Thyroid gland (tissue), 4 donors: ENCODE data around the gene MDGA2. TPM values are rescaled to one million over a fixed set of nuclear protein-coding genes. Genes with fewer than 3 reads are reported as not detected.
"Not testable (repeated sequence)": the region's sequence is repeated elsewhere in the genome, so short reads cannot be mapped to it uniquely, and the experiment has no call there.

Source experiments
- DNase-seq, 2 donors: peaks; one replicate each; pipeline ENCODE4 v3.0.0-alpha.2; 2019
- H3K27ac ChIP-seq, 3 donors: fragments of 200-600 bp; sonication (generic); 1 replicate in 2 of 3; 2 replicates in 1 of 3; pipeline ENCODE4 v1.5.1; 2016 to 2019; ENCODE audit warnings: mild to moderate bottlenecking in 1 of 3, moderate library complexity in 1 of 3
- H3K27me3 ChIP-seq: fragments of 200-600 bp; sonication (generic); one replicate; pipeline ENCODE4 v1.5.1; 2019
- H3K36me3 ChIP-seq, 2 donors: fragments of 200-600 bp; sonication (generic); one replicate each; pipeline ENCODE4 v1.5.1; 2016 to 2019
- H3K4me1 ChIP-seq, 2 donors: fragments of 200-600 bp; sonication (generic); one replicate each; pipeline ENCODE4 v1.5.1; 2017 to 2019
- H3K4me3 ChIP-seq, 3 donors: fragments of 200-600 bp; sonication (generic); replicated peaks in 1 of 3; 1 replicate in 2 of 3; 2 replicates in 1 of 3; pipeline ENCODE4 v1.5.1; 2016; ENCODE audit warnings: mild to moderate bottlenecking in 1 of 3
- H3K9me3 ChIP-seq: fragments of 200-600 bp; sonication (generic); one replicate; pipeline ENCODE4 v1.5.1; 2017
- POLR2A ChIP-seq, 2 donors: fragments of 450-650 bp; IDR thresholded peaks; one replicate each; pipeline ENCODE4 v1.6.1; 2017; ENCODE audit warnings: antibody characterized with exemption in 2 of 2, mild to moderate bottlenecking in 2 of 2, moderate library complexity in 1 of 2
- WGBS, 2 donors: methylation state at CpG; one replicate each; pipeline ENCODE4 v1.1.5; 2017; 5-methylcytosine and 5-hydroxymethylcytosine counted together
- intact Hi-C: fragments of 100-400 bp; cut with DNase I; formaldehyde crosslinking; loops from one replicate; pipeline ENCODE4 v1.15.1; 2023
- total RNA-seq, 4 donors: library from RNA; depleted of rRNA; stranded (reverse); fragments of >200 nt; gene quantifications; one replicate each; pipeline ENCODE4 v1.2.3, GENCODE V29; 2016
- TF ChIP-seq, protein P1 (sequence below), 6 experiments: fragments of 200-600 bp in 3 of 6; fragments of 450-650 bp in 3 of 6; sonication (generic) in 3 of 6; IDR thresholded peaks; one replicate each; pipeline ENCODE4 v1.5.1; 2016 to 2019; ENCODE audit warnings: antibody characterized with exemption in 6 of 6, mild to moderate bottlenecking in 2 of 6, inconsistent platforms in 1 of 6, moderate library complexity in 1 of 6

The MDGA2 gene
- total RNA-seq, 4 donors from 2014 or later = not detected

DNA sequence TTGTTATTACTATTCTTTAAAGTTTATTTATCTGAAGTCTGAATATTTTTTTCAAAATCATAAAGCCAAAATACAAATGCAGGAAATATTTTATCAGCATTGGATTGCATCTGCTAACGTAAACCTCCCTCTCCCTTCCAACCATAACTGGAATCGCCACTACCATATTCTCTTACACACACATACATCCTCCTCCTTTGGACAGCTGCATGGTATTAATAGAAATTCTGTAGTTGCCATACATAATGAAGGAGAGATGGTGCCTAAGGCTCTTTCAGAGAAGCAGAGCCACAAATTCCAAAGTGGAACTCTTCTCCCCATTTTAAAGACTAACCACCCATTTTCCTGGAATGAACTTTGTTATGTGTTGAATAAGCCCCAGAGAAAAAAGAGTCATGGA, 352.7 kb downstream of the MDGA2 start:
- H3K4me1 ChIP-seq = no peaks in the 10 kb centered on the region
- intact Hi-C loops = no loop called here
- WGBS, 2 donors = 85 to 90% methylated on average over 2 of the region's 2 CpGs
- H3K27ac ChIP-seq = no peak overlapping the region
- H3K4me3 ChIP-seq = no peak overlapping the region
- DNase-seq = no peak
- H3K27me3 ChIP-seq = no peaks in the 10 kb centered on the region
- TF ChIP-seq, protein P1, sequence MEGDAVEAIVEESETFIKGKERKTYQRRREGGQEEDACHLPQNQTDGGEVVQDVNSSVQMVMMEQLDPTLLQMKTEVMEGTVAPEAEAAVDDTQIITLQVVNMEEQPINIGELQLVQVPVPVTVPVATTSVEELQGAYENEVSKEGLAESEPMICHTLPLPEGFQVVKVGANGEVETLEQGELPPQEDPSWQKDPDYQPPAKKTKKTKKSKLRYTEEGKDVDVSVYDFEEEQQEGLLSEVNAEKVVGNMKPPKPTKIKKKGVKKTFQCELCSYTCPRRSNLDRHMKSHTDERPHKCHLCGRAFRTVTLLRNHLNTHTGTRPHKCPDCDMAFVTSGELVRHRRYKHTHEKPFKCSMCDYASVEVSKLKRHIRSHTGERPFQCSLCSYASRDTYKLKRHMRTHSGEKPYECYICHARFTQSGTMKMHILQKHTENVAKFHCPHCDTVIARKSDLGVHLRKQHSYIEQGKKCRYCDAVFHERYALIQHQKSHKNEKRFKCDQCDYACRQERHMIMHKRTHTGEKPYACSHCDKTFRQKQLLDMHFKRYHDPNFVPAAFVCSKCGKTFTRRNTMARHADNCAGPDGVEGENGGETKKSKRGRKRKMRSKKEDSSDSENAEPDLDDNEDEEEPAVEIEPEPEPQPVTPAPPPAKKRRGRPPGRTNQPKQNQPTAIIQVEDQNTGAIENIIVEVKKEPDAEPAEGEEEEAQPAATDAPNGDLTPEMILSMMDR (IDR thresholded peaks at IDR 0.05) = no peak
- no peak for TF ChIP-seq POLR2A (IDR thresholded peaks at IDR 0.05)
- no peaks in the 10 kb centered on the region for H3K9me3 ChIP-seq
- no peaks in the 10 kb centered on the region for H3K36me3 ChIP-seq

DNA sequence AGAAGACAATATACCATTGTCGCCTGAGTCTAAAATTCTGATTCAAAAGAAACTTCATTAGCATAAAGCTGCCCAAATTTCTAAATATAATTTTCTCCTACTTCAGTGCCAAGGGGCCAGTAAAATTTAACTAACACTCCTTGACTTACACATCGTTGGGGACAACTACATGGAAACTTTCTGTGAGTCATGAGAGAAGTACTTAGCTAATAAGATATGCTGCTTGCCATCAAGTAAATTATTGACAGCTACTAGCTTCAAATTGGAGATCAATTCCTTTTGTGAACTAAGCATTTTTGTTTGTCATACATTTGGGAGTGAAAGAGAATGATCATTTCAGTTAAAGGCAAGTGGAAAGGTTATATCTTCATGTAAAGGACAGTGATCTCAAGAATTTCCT, 373.3 kb downstream of the MDGA2 start:
- 81 to 89% methylated on average over 2 of the region's 2 CpGs for WGBS, 2 donors
- no peak overlapping the region for H3K27ac ChIP-seq
- intact Hi-C loops = no loop called here
- no peaks in the 10 kb centered on the region for H3K9me3 ChIP-seq
- no peak overlapping the region for H3K4me3 ChIP-seq
- no peaks in the 10 kb centered on the region for H3K4me1 ChIP-seq
- H3K36me3 ChIP-seq = no peaks in the 10 kb centered on the region
- no peaks in the 10 kb centered on the region for H3K27me3 ChIP-seq
- DNase-seq = no peak
- no peak for TF ChIP-seq POLR2A (IDR thresholded peaks at IDR 0.05)
- TF ChIP-seq, protein P1 (IDR thresholded peaks at IDR 0.05) = no peak

DNA sequence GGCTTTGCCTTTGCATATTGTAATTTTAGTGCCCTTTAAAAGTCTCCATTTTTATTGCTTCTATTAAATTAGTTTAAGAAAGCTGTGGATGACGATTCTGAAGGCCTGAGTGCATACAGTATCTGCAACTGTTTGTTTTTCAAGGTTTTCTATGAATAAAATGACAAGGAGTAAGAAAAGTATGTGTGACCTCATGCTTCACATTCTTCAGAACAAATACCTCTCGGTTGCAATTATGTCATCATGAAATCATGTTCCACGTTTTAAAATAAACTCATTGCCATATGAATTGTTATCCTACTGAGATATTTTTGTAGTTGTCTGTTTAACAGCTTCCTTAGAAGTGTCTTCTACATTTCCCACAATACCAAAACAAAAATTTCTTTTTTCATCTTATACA, 374.6 kb downstream of the MDGA2 start:
- no peaks in the 10 kb centered on the region for H3K4me1 ChIP-seq
- H3K4me3 ChIP-seq = no peak overlapping the region
- intact Hi-C loops = no loop called here
- H3K27me3 ChIP-seq = no peaks in the 10 kb centered on the region
- no peak overlapping the region for H3K27ac ChIP-seq
- no peak for TF ChIP-seq POLR2A (IDR thresholded peaks at IDR 0.05)
- TF ChIP-seq, protein P1 (IDR thresholded peaks at IDR 0.05) = no peak
- no peaks in the 10 kb centered on the region for H3K36me3 ChIP-seq
- 49% methylated on average over 3 of the region's 3 CpGs for whole genome bisulfite sequencing, 2 donors
- no peak for DNase-seq
- H3K9me3 ChIP-seq = no peaks in the 10 kb centered on the region

DNA sequence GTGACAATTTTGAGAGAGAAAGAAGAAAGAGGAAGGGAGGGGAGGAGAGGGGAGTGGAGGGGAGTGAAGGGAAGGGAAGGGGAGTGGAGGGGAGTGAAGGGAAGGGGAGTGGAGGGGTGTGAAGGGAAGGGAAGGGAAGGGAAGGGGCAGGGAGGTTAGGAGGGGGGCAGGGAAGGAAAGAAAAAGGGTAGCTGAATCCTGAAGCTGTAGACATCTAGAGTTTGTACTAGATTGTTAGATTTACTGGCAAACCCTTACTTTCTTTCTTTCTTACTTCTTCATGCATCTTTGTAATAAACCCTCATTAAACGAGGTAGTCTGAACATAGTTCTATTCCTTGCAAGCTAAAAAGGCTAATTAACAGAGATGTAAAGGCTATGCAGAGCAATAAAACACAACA, 378.0 kb downstream of the MDGA2 start:
- Histone ChIP-seq H3K9me3 (no peaks in the 10 kb centered on the region), H3K36me3 (no peaks in the 10 kb centered on the region), H3K27ac (no peak overlapping the region), H3K27me3 (no peaks in the 10 kb centered on the region), H3K4me1 (no peaks in the 10 kb centered on the region), H3K4me3 (no peak overlapping the region)
- DNase-seq = no peak
- no peak for TF ChIP-seq POLR2A (IDR thresholded peaks at IDR 0.05)
- TF ChIP-seq, protein P1 (IDR thresholded peaks at IDR 0.05) = no peak
- 63 to 71% methylated on average over 1 of the region's 1 CpG for WGBS, 2 donors
- intact Hi-C loops = no loop called here

DNA sequence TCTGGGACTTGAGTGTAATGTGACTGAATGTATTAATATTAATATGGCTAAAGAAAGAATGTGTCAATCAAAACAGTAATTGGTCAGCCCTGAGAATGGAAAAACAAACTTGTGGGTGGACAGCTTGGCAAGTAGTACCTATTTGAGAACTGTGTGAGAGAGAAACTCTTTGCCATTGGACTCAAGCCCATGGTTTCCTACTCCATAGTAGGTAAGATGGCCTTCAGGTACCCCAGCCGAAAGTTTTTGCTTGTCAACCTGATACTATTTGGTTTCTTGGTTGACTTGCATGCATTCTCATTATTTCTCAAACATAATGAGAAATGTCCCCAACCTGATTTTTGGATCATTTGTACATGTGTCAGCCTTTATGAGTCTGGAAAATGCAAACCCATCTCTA, 391.1 kb downstream of the MDGA2 start:
- TF ChIP-seq, protein P1 (IDR thresholded peaks at IDR 0.05) = no peak
- TF ChIP-seq POLR2A (IDR thresholded peaks at IDR 0.05) = no peak
- Histone ChIP-seq H3K27ac (no peak overlapping the region), H3K27me3 (no peaks in the 10 kb centered on the region), H3K9me3 (no peaks in the 10 kb centered on the region), H3K36me3 (no peaks in the 10 kb centered on the region), H3K4me3 (no peak overlapping the region), H3K4me1 (no peaks in the 10 kb centered on the region)
- WGBS, 2 donors = 94 to 100% methylated on average over 1 of the region's 1 CpG
- no peak for DNase-seq
- intact Hi-C loops = no loop called here

DNA sequence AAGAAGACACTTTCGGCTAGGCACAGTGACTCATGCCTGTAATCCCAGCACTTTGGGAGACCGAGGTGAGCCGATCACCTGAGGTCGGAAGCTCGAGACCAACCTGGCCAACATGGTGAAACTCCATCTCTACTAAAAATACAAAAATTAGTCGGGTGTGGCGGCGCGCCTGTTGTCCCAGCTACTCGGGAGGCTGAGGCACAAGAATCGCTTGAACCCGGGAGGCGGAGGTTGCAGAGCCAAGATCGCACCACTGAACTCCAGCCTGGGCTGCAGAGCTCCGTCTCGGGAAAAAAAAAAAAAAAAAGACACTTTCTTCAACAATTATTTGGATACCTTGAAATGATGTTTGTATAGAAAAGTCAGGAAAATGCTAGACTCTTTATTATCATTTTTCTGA, 393.6 kb downstream of the MDGA2 start:
- H3K4me3 ChIP-seq, DNase-seq, H3K9me3 ChIP-seq, H3K4me1 ChIP-seq, H3K36me3 ChIP-seq, intact Hi-C loops, H3K27me3 ChIP-seq, H3K27ac ChIP-seq: not testable (repeated sequence)
- WGBS, 2 donors = 92 to 94% methylated on average over 16 of the region's 16 CpGs
